GM12872 (cell line): ENCODE measurements around the gene ACYP1.

Experiments
- CTCF ChIP-seq: IDR thresholded peaks from 3 replicates; pipeline ENCODE4 v1.5.1; 2011; ENCODE audit warnings: low read depth, mild to moderate bottlenecking, low read length, moderate library complexity; ENCODE audit not compliant: insufficient read depth

ACYP1 gene

GRCh38 chr14:75095690-75096089, 31.9 kb upstream of the ACYP1 start:
- TF ChIP-seq CTCF, result no peak

- TF ChIP-seq CTCF, result no peak
These were observed 31.1 kb upstream of the ACYP1 start for GRCh38 chr14:75094896-75095295.

GRCh38 chr14:75092698-75093097, 28.9 kb upstream of the ACYP1 start:
- no peak for TF ChIP-seq CTCF

GRCh38 chr14:75091251-75091650, 27.4 kb upstream of the ACYP1 start:
- TF ChIP-seq CTCF, result no peak

- no peak for TF ChIP-seq CTCF
These were observed 26.5 kb upstream of the ACYP1 start for GRCh38 chr14:75090353-75090752.

GRCh38 chr14:75088566-75089373, 24.9 kb upstream of the ACYP1 start:
- peak; percentile 74 for TF ChIP-seq CTCF

GRCh38 chr14:75088153-75088552, 24.3 kb upstream of the ACYP1 start:
- no peak for TF ChIP-seq CTCF
